KMS-11 (cell line): ENCODE data around the gene MAP3K4.

ENCODE experiments used
- H2AFZ ChIP-seq: fragments of 200-600 bp; sonication (generic); 2 replicates; pipeline ENCODE4 v1.6.1; 2016; ENCODE audit warnings: antibody characterized with exemption, mixed run types, low read depth
- H3K27ac ChIP-seq: fragments of 200-600 bp; sonication (generic); 2 replicates; pipeline ENCODE4 v1.6.1; 2016; ENCODE audit warnings: mild to moderate bottlenecking, mixed run types
- H3K27me3 ChIP-seq: fragments of 200-600 bp; sonication (generic); 2 replicates; pipeline ENCODE4 v1.6.1; 2017; ENCODE audit warnings: mild to moderate bottlenecking, low read depth, mixed run types, moderate library complexity; ENCODE audit not compliant: insufficient read depth
- H3K36me3 ChIP-seq: fragments of 200-600 bp; sonication (generic); 2 replicates; pipeline ENCODE4 v1.6.1; 2017; ENCODE audit warnings: mild to moderate bottlenecking, mixed run types; ENCODE audit not compliant: insufficient read depth
- H3K4me1 ChIP-seq: fragments of 200-600 bp; sonication (generic); 2 replicates; pipeline ENCODE4 v1.6.1; 2016; ENCODE audit warnings: mild to moderate bottlenecking, low read depth, mixed run types; ENCODE audit not compliant: poor library complexity, severe bottlenecking
- H3K4me2 ChIP-seq: fragments of 200-600 bp; sonication (generic); 2 replicates; pipeline ENCODE4 v1.7.0; 2016; ENCODE audit warnings: mild to moderate bottlenecking, mixed run types
- H3K4me3 ChIP-seq: fragments of 200-600 bp; sonication (generic); IDR thresholded peaks from 2 replicates; pipeline ENCODE4 v1.6.1; 2017; ENCODE audit warnings: low read depth, low read length, mixed read lengths; ENCODE audit not compliant: insufficient read depth
- H3K79me2 ChIP-seq: fragments of 200-600 bp; sonication (generic); 2 replicates; pipeline ENCODE4 v1.6.1; 2016; ENCODE audit warnings: low read depth, mixed run types; ENCODE audit not compliant: insufficient read depth
- H3K9ac ChIP-seq: fragments of 200-600 bp; sonication (generic); 2 replicates; pipeline ENCODE4 v1.6.1; 2016; ENCODE audit warnings: mild to moderate bottlenecking, mixed run types
- H4K20me1 ChIP-seq: fragments of 200-600 bp; sonication (generic); 2 replicates; pipeline ENCODE4 v1.6.1; 2016; ENCODE audit warnings: mild to moderate bottlenecking, mixed run types; ENCODE audit not compliant: insufficient read depth
- TF ChIP-seq, protein P1 (sequence below): fragments of 200-600 bp; sonication (generic); conservative IDR thresholded peaks from 2 replicates; pipeline ENCODE4 v1.6.1; 2017; ENCODE audit warnings: low read depth, mild to moderate bottlenecking, antibody characterized with exemption, low read length, moderate library complexity, mixed read lengths

Gene MAP3K4

DNA sequence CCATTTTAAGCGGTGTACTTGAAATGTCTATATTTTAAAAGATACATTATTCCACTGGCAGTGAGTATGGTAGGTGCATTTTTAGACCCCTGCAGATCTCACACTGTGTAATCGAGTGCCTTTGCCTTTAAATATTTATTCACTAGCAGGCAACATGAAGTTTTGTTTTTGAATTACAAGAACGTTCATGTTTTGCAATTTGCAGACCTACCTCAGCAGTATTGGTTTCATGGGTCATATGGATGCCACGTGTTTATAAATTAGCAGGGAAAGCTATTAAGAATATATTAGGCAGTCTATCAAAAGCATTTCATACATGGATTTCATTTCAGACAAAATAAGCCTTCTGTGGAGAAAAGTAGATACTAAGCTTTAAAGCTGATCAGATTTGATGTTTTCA, 7.2 kb downstream of the MAP3K4 start:
- peaks cover 9% of the 10 kb centered on the region; the same call in 1 of the 2 replicates for H4K20me1 ChIP-seq

DNA sequence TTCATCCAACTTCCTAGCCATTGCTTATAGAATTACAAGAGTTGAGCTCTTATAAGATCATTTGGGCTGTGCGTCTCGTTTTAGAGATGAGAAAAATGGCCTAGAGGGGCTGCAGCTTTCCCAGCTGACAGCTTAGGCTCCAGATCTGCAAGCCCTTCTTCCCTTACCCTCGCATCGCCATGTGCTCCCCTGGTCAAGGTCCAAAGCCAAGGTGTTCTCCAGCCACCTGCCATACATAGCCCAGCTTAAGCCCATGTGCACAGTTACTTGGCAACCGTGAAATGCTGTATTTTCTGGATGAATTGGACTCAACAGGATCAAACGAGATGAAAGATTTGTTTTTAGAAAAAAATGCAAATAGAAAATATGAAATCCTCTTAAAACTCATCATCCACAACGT, 7.9 kb downstream of the MAP3K4 start:
- H3K27ac ChIP-seq = no peak overlapping the region

More for the DNA sequence above, 7.2 kb downstream of the MAP3K4 start:
- Histone ChIP-seq H2AFZ (no peak overlapping the region), H3K9ac (no peak overlapping the region), H3K4me1 (peaks cover 63% of the 10 kb centered on the region), H3K79me2 (peaks cover 84% of the 10 kb centered on the region), H3K27me3 (no peaks in the 10 kb centered on the region), H3K36me3 (no peaks in the 10 kb centered on the region), H3K4me3 (no peak overlapping the region), H3K27ac (no peak overlapping the region), H3K4me2 (peak overlapping the region; percentile 49; the same call in 1 of the 2 replicates)
- TF ChIP-seq, protein P1, sequence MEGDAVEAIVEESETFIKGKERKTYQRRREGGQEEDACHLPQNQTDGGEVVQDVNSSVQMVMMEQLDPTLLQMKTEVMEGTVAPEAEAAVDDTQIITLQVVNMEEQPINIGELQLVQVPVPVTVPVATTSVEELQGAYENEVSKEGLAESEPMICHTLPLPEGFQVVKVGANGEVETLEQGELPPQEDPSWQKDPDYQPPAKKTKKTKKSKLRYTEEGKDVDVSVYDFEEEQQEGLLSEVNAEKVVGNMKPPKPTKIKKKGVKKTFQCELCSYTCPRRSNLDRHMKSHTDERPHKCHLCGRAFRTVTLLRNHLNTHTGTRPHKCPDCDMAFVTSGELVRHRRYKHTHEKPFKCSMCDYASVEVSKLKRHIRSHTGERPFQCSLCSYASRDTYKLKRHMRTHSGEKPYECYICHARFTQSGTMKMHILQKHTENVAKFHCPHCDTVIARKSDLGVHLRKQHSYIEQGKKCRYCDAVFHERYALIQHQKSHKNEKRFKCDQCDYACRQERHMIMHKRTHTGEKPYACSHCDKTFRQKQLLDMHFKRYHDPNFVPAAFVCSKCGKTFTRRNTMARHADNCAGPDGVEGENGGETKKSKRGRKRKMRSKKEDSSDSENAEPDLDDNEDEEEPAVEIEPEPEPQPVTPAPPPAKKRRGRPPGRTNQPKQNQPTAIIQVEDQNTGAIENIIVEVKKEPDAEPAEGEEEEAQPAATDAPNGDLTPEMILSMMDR = no peak

DNA sequence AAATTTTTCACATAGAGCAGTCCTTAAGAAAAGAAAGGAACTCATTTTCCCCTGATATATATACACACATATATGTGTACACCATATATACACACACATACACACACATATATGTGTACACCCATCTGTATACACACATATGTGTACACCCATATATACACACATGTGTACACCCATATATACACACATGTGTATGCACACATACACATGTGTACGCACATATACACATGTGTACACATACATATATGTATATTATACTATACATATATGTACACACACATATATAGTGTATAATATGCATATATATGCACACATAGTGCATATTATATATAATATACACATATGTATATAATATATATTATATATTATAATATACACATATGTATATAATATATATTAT, 9.1 kb downstream of the MAP3K4 start:
- no peak overlapping the region for H2AFZ ChIP-seq
- no peaks in the 10 kb centered on the region for H3K27me3 ChIP-seq
- TF ChIP-seq, protein P1 = no peak
- no peak overlapping the region for H3K4me2 ChIP-seq
- H3K4me3 ChIP-seq = no peak overlapping the region
- no peak overlapping the region for H3K9ac ChIP-seq
- no peaks in the 10 kb centered on the region for H3K36me3 ChIP-seq
- H3K79me2 ChIP-seq = peaks cover 80% of the 10 kb centered on the region
- peaks cover 46% of the 10 kb centered on the region for H3K4me1 ChIP-seq
- no peak overlapping the region for H3K27ac ChIP-seq
- H4K20me1 ChIP-seq = peaks cover 5% of the 10 kb centered on the region; the same call in 1 of the 2 replicates

More for the DNA sequence above, 7.9 kb downstream of the MAP3K4 start:
- Histone ChIP-seq H3K27me3 (no peaks in the 10 kb centered on the region), H3K79me2 (peaks cover 84% of the 10 kb centered on the region), H3K4me2 (no peak overlapping the region), H2AFZ (no peak overlapping the region), H3K4me1 (peaks cover 57% of the 10 kb centered on the region), H4K20me1 (peaks cover 9% of the 10 kb centered on the region; the same call in 1 of the 2 replicates), H3K4me3 (no peak overlapping the region), H3K9ac (no peak overlapping the region), H3K36me3 (no peaks in the 10 kb centered on the region)
- TF ChIP-seq, protein P1 = no peak

DNA sequence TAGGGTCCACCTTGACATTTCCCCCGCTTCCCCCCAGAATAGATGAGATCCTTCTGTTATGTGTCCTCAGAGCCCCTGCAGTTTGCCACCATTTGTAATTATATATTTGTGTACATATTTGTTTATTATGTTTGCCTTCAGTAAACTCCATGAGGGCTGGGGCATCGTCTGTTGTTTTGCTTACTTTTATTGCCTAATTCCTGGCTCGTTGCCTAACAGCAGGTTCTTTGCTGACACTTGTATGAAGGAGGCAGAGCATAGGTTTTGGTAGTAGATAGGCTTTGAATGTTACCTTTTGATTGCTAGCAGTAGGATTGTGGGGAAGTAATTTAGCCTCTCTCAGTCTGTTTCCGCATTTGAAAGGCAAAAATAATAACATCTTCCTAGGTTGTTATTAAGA, 9.9 kb downstream of the MAP3K4 start:
- TF ChIP-seq, protein P1 = no peak
- Histone ChIP-seq H3K79me2 (peaks cover 82% of the 10 kb centered on the region), H3K9ac (no peak overlapping the region), H3K27ac (no peak overlapping the region), H3K27me3 (no peaks in the 10 kb centered on the region), H3K4me3 (no peak overlapping the region), H3K4me2 (no peak overlapping the region), H4K20me1 (0 out of 2 replicates have a peak, but pooled peaks cover 5% of the 10 kb centered on the region), H3K4me1 (peaks cover 38% of the 10 kb centered on the region), H3K36me3 (no peaks in the 10 kb centered on the region), H2AFZ (no peak overlapping the region)
